Right atrium auricular region (tissue), 2 donors: Measurements from ENCODE around the gene TFB1M. TPM values are rescaled to one million over a fixed set of nuclear protein-coding genes. Genes with fewer than 3 reads are reported as not detected.

Source experiments
- DNase-seq: peaks from one replicate; pipeline ENCODE4 v3.0.0-alpha.2; 2019; ENCODE audit warnings: low spot score
- H3K27ac ChIP-seq, 2 donors: fragments of 200-600 bp; sonication (generic); 1 replicate in 1 of 2; 2 replicates in 1 of 2; pipeline ENCODE4 v1.5.1; 2016 to 2019
- H3K27me3 ChIP-seq, 2 donors: fragments of 200-600 bp; sonication (generic); one replicate each; pipeline versions ENCODE4 v1.5.1 to v1.6.0; 2017 to 2019
- H3K36me3 ChIP-seq: fragments of 200-600 bp; sonication (generic); one replicate; pipeline ENCODE4 v1.5.1; 2016
- H3K4me1 ChIP-seq, 2 donors: fragments of 200-600 bp; sonication (generic); one replicate each; pipeline versions ENCODE4 v1.5.1 to v1.6.0; 2017 to 2019
- H3K4me3 ChIP-seq, 2 donors: fragments of 200-600 bp; sonication (generic); 1 replicate in 1 of 2; 2 replicates in 1 of 2; pipeline ENCODE4 v1.5.1; 2017 to 2019; ENCODE audit warnings: mild to moderate bottlenecking in 1 of 2, moderate library complexity in 1 of 2
- H3K9me3 ChIP-seq, 2 donors: fragments of 200-600 bp; sonication (generic); one replicate each; pipeline ENCODE4 v1.5.1; 2019
- CTCF ChIP-seq, 2 donors: fragments of 200-600 bp; sonication (generic); IDR thresholded peaks; one replicate each; pipeline ENCODE4 v1.5.1; 2019; ENCODE audit warnings: antibody characterized with exemption in 2 of 2
- total RNA-seq, 2 donors: library from RNA; depleted of rRNA; stranded (reverse); fragments of >200 nt; gene quantifications; one replicate each; pipeline ENCODE4 v1.1.0, GENCODE V29; 2016

Gene TFB1M
- total RNA-seq, 2 donors from 2014 or later, result 10.7 to 11.1 TPM

- no peak for DNase-seq
- H3K4me3 ChIP-seq, result no peak overlapping the region
- TF ChIP-seq CTCF (IDR thresholded peaks at IDR 0.05), result no peak
- H3K4me1 ChIP-seq, result no peaks in the 10 kb centered on the region
- H3K9me3 ChIP-seq, result no peaks in the 10 kb centered on the region
- no peaks in the 10 kb centered on the region for H3K27me3 ChIP-seq
- H3K36me3 ChIP-seq, result peaks cover 28% of the 10 kb centered on the region
- H3K27ac ChIP-seq, result no peak overlapping the region
Measured at GRCh38 chr6:155260686-155261085, 53.6 kb downstream of the TFB1M start.

GRCh38 chr6:155259897-155260296 lies 54.4 kb downstream of the TFB1M start:
- Histone ChIP-seq H3K9me3 (no peaks in the 10 kb centered on the region), H3K36me3 (peaks cover 28% of the 10 kb centered on the region), H3K27ac (no peak overlapping the region), H3K27me3 (no peaks in the 10 kb centered on the region), H3K4me3 (no peak overlapping the region), H3K4me1 (no peaks in the 10 kb centered on the region)
- no peak for TF ChIP-seq CTCF (IDR thresholded peaks at IDR 0.05)
- no peak for DNase-seq

- no peak overlapping the region for H3K4me3 ChIP-seq
- no peak overlapping the region for H3K27ac ChIP-seq
- DNase-seq, result no peak
- no peaks in the 10 kb centered on the region for H3K27me3 ChIP-seq
- no peak for TF ChIP-seq CTCF (IDR thresholded peaks at IDR 0.05)
- H3K36me3 ChIP-seq, result peaks cover 28% of the 10 kb centered on the region
- H3K4me1 ChIP-seq, result no peaks in the 10 kb centered on the region
- no peaks in the 10 kb centered on the region for H3K9me3 ChIP-seq
Measured at GRCh38 chr6:155259204-155259603, 55.1 kb downstream of the TFB1M start.

- Histone ChIP-seq H3K27ac (no peak overlapping the region), H3K27me3 (no peaks in the 10 kb centered on the region), H3K9me3 (no peaks in the 10 kb centered on the region), H3K4me3 (no peak overlapping the region), H3K4me1 (peaks cover 0 to 3% of the 10 kb centered on the region in 2 donors), H3K36me3 (peaks cover 28% of the 10 kb centered on the region)
- no peak for TF ChIP-seq CTCF (IDR thresholded peaks at IDR 0.05)
- DNase-seq, result no peak
Measured at GRCh38 chr6:155257796-155258195, 56.5 kb downstream of the TFB1M start.

- Histone ChIP-seq H3K4me3 (no peak overlapping the region), H3K4me1 (peaks cover 0 to 5% of the 10 kb centered on the region in 2 donors), H3K9me3 (no peaks in the 10 kb centered on the region), H3K36me3 (peaks cover 28% of the 10 kb centered on the region), H3K27me3 (no peaks in the 10 kb centered on the region), H3K27ac (no peak overlapping the region)
- no peak for DNase-seq
- TF ChIP-seq CTCF (IDR thresholded peaks at IDR 0.05), result no peak
Measured at GRCh38 chr6:155256122-155256795, 58.0 kb downstream of the TFB1M start.

GRCh38 chr6:155254139-155254538 lies 60.1 kb downstream of the TFB1M start:
- Histone ChIP-seq H3K4me1 (peaks cover 0 to 10% of the 10 kb centered on the region in 2 donors), H3K27ac (no peak overlapping the region), H3K9me3 (no peaks in the 10 kb centered on the region), H3K36me3 (peaks cover 15% of the 10 kb centered on the region), H3K27me3 (no peaks in the 10 kb centered on the region), H3K4me3 (no peak overlapping the region)
- no peak for TF ChIP-seq CTCF (IDR thresholded peaks at IDR 0.05)
- DNase-seq, result no peak
